GM12878 (cell line): Measurements from ENCODE around the gene EZH2. TPM values are rescaled to one million over a fixed set of nuclear protein-coding genes. Genes with fewer than 3 reads are reported as not detected.
A peak's percentile ranks its signal among the peaks of the same experiment; 100 is the strongest.

Experiments
- ATAC-seq: fragments of 200-7000 bp; cut with Tn5 transposase; 3 replicates; pipeline ENCODE4 v1.9.1; 2020; ENCODE audit warnings: mild to moderate bottlenecking, moderate library complexity
- BruUV-seq: library from RNA; stranded (reverse); fragments of 400-500 nt; replicated peaks from 2 replicates; lab custom pipeline; 2021; lab: Mats Ljungman, UMichigan
- CTCF ChIA-PET: fragments of 300-600 bp; sonication (Branson Sonifier 250); formaldehyde crosslinking; extraction: SDS; loops from one replicate; lab custom pipeline; 2021; ENCODE audit warnings: inconsistent platforms; lab: Yijun Ruan, JAX
- POLR2A ChIA-PET: fragments of 350-600 bp; formaldehyde crosslinking; extraction: SDS; loops from one replicate; lab custom pipeline; 2021; ENCODE audit warnings: inconsistent platforms; lab: Charles Lee
- RAD21 ChIA-PET: fragments of 300-600 bp; sonication (Branson Sonifier 250); formaldehyde crosslinking; loops from one replicate; lab custom pipeline; 2023; ENCODE audit warnings: antibody characterized with exemption; ENCODE audit not compliant: unreplicated experiment; lab: Charles Lee
- SMC1A ChIA-PET: fragments of 300-600 bp; sonication (Branson Sonifier 250); formaldehyde crosslinking; loops from one replicate; lab custom pipeline; 2023; ENCODE audit not compliant: unreplicated experiment, uncharacterized antibody; lab: Charles Lee
- DNase-seq: peaks from one replicate; pipeline ENCODE4 v3.0.0-alpha.2; 2011; ENCODE audit warnings: low read depth, low spot score
- FAIRE-seq: peaks from 3 replicates; lab custom pipeline; 2011; peaks lifted over from hg19 to GRCh38; lab: Jason Lieb, UNC
- H2AFZ ChIP-seq: 2 replicates; pipeline ENCODE4 v1.6.0; 2011; ENCODE audit warnings: low read depth, low read length, control low read depth; ENCODE audit not compliant: control insufficient read depth
- H3K27ac ChIP-seq: 2 replicates; pipeline ENCODE4 v1.5.1; 2011; ENCODE audit warnings: control low read depth; ENCODE audit not compliant: control insufficient read depth, insufficient read depth
- H3K27me3 ChIP-seq, 2 experiments: replicated peaks in 1 of 2; 2 replicates each; pipeline versions ENCODE4 v1.6.0 to v1.6.1; 2011; ENCODE audit warnings: low read length in 1 of 2; ENCODE audit not compliant: control insufficient read depth in 2 of 2, insufficient read depth in 2 of 2
- H3K36me3 ChIP-seq, 2 experiments: 2 replicates each; pipeline ENCODE4 v1.5.1; 2011; ENCODE audit warnings: low read length in 1 of 2; ENCODE audit not compliant: control insufficient read depth in 2 of 2, insufficient read depth in 2 of 2
- H3K4me1 ChIP-seq: 2 replicates; pipeline ENCODE4 v1.6.1; 2011; ENCODE audit warnings: mild to moderate bottlenecking, low read length, moderate library complexity, mixed read lengths; ENCODE audit not compliant: control insufficient read depth, insufficient read depth
- H3K4me2 ChIP-seq: 2 replicates; pipeline ENCODE4 v1.6.0; 2011; ENCODE audit warnings: control low read depth; ENCODE audit not compliant: control insufficient read depth, insufficient read depth
- H3K4me3 ChIP-seq: fragments of 200-600 bp; sonication (generic); 2 replicates; pipeline ENCODE4 v1.5.1; 2016
- H3K79me2 ChIP-seq: 2 replicates; pipeline ENCODE4 v1.6.0; 2011; ENCODE audit warnings: low read length; ENCODE audit not compliant: control insufficient read depth, insufficient read depth
- H3K9ac ChIP-seq: 2 replicates; pipeline ENCODE4 v1.8.0; 2011; ENCODE audit warnings: low read length, control low read depth, mixed read lengths; ENCODE audit not compliant: control insufficient read depth, insufficient read depth
- H3K9me3 ChIP-seq: replicated peaks from 3 replicates; pipeline ENCODE4 v1.5.1; 2011; ENCODE audit warnings: mild to moderate bottlenecking, low read length; ENCODE audit not compliant: control insufficient read depth, insufficient read depth
- H4K20me1 ChIP-seq: 2 replicates; pipeline ENCODE4 v1.6.0; 2011; ENCODE audit not compliant: control insufficient read depth, insufficient read depth
- MYC ChIP-seq: IDR thresholded peaks from 2 replicates; pipeline ENCODE4 v1.6.1; 2011; ENCODE audit warnings: mild to moderate bottlenecking, low read length, moderate library complexity, inconsistent platforms; ENCODE audit not compliant: insufficient read depth, insufficient replicate concordance, insufficient read length, severe bottlenecking
- NFYB ChIP-seq: IDR thresholded peaks from 2 replicates; pipeline ENCODE4 v1.6.1; 2011; ENCODE audit warnings: low read depth, mild to moderate bottlenecking, low read length, improper control_type of control experiment, moderate library complexity; ENCODE audit not compliant: insufficient read depth
- POLR2A ChIP-seq: IDR thresholded peaks from 2 replicates; pipeline ENCODE4 v1.6.1; 2011; ENCODE audit warnings: low read depth, mild to moderate bottlenecking, low read length
- RB1 ChIP-seq: fragments of 450-650 bp; formaldehyde crosslinking; IDR thresholded peaks from 2 replicates; pipeline ENCODE4 v1.6.1; 2017; ENCODE audit warnings: mild to moderate bottlenecking, borderline replicate concordance
- RCOR1 ChIP-seq: conservative IDR thresholded peaks from 2 replicates; pipeline ENCODE4 v1.6.1; 2012; ENCODE audit warnings: low read depth, low read length, improper control_type of control experiment
- WGBS: methylation state at CpG from one replicate; pipeline ENCODE4 v1.1.6; 2016; ENCODE audit warnings: low lambda C conversion rate; ENCODE audit not compliant: insufficient replicate concordance, insufficient coverage; ENCODE audit errors: missing lambda C conversion rate; 5-methylcytosine and 5-hydroxymethylcytosine counted together
- in situ Hi-C: fragments of 300-500 bp; cut with MboI; formaldehyde crosslinking; loops from 9 replicates; pipeline ENCODE4 v1.14.3; 2018; ENCODE audit warnings: mixed read lengths
- intact Hi-C: fragments of 100-400 bp; cut with micrococcal nuclease; formaldehyde crosslinking; loops from one replicate; pipeline ENCODE4 v1.14.2; 2022; ENCODE audit not compliant: unreplicated experiment
- polyA plus RNA-seq, 11 experiments: library from polyadenylated mRNA; depleted of rRNA in 4 of 11; unstranded in 6 of 11; stranded (reverse) in 5 of 11; fragments of >200 nt; fragmentation: Nextera tagmentation in 4 of 11; fragmentation: Illumina TruSeq in 1 of 11; extraction: Ambion mirVana in 4 of 11; extraction: Trizol in 1 of 11; gene quantifications; 1 replicate in 1 of 11; 2 replicates in 10 of 11; pipeline versions ENCODE4 v1.2.1 to v1.2.3, GENCODE V29; 2011 to 2016; ENCODE audit warnings: inconsistent platforms in 2 of 11, missing spikeins in 2 of 11, low read depth in 1 of 11
- total RNA-seq, 4 experiments: library from RNA; depleted of rRNA in 3 of 4; stranded (reverse); fragments of >200 nt in 3 of 4; fragmentation: Illumina TruSeq in 1 of 4; extraction: Trizol in 1 of 4; gene quantifications; 2 replicates each; pipeline versions ENCODE4 v1.2.1 to v1.2.3, GENCODE V29; 2013 to 2021
- TF ChIP-seq, protein P1 (sequence below): fragments of 450-650 bp; IDR thresholded peaks from 2 replicates; pipeline ENCODE4 v1.6.1; 2017; ENCODE audit warnings: mild to moderate bottlenecking
- TF ChIP-seq, protein P2 (sequence below): fragments of 450-650 bp; formaldehyde crosslinking; IDR thresholded peaks from 2 replicates; pipeline ENCODE4 v1.4.0; 2022; ENCODE audit warnings: mild to moderate bottlenecking, moderate library complexity
- TF ChIP-seq, protein P3 (sequence below): IDR thresholded peaks from 2 replicates; pipeline ENCODE4 v1.6.1; 2012; ENCODE audit warnings: low read depth, low read length, improper control_type of control experiment

Gene EZH2
- total and polyA plus RNA-seq, 10 of the 15 experiments (the other 5 are each of a cell fraction or from before 2014, with no cell fraction given) = 19.4 to 69.6 (median 40.8) TPM

DNA sequence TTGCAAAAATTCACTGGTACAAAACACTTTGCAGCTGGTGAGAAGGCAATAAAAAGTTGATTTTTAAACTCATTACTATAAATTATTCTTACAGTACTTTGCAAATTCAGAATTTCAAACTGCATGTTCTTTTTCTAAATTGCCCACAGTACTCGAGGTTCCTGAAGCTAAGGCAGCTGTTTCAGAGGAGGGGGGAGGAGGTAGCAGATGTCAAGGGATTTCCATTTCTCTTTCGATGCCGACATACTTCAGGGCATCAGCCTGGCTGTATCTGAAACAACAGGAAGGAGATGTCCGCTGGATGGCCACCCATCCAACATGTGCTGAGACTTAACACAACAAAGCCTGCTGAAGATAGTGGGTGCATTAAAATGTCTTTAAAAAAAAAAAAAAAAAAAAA lies 76.7 kb downstream of the EZH2 start:
- Histone ChIP-seq H4K20me1 (no peaks in the 10 kb centered on the region), H2AFZ (no peak overlapping the region), H3K27ac (no peak overlapping the region), H3K36me3 (peaks cover 11 to 16% of the 10 kb centered on the region in 2 experiments; a peak in 3 of 4 replicates), H3K79me2 (no peaks in the 10 kb centered on the region)
- RAD21 ChIA-PET = no interaction called here
- ATAC-seq = no peak
- in situ Hi-C loops = no loop called here
- CTCF ChIA-PET = no interaction called here
- TF ChIP-seq NFYB (no peak), MYC (no peak), RB1 (no peak), RCOR1 (no peak)
- TF ChIP-seq, all 136 proteins: peak for 0
- H3K9ac ChIP-seq = no peak overlapping the region
- no peak overlapping the region for H3K4me3 ChIP-seq
- no peaks in the 10 kb centered on the region for H3K4me1 ChIP-seq
- 83% methylated on average over 4 of the region's 4 CpGs for WGBS
- DNase-seq = no peak
- intact Hi-C loops = loop anchor here (10.0 kb wide), 1 partner anchor 157 kb away; no protein-coding TSS in a partner anchor
- H3K27me3 ChIP-seq = no peaks in the 10 kb centered on the region
- no peaks in the 10 kb centered on the region for H3K9me3 ChIP-seq
- H3K4me2 ChIP-seq = no peak overlapping the region
- no peak for FAIRE-seq
- no TSS peak for BruUV-seq
- ChIA-PET SMC1A (no interaction called here), POLR2A (no interaction called here)

DNA sequence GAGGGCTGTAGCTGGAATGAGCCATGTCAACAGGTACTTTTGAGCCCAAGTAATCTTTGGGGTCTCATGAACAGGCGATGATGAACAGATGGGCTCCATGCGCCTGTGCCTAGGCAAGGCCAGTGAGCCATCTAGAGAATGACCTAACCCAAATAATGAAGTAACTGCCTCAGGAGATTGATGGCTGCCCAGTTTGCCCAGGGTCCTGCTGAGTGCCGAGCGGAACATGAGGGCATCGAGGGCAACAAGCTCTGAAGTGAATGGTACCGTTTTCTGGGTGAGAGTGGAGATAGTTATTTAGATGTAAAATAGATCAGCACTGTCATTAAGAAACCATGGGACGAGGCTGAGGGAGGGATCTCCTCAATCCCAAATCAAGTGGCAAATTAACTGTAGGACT lies 77.9 kb downstream of the EZH2 start:
- ChIA-PET SMC1A (interaction anchor here (0.6 to 1.0 kb wide), 2 partner anchors 9 to 107 kb away, joined by 3 read pairs; no protein-coding TSS in a partner anchor), CTCF (interaction anchor here (0.6 to 1.9 kb wide), 3 partner anchors 10 to 504 kb away, joined by 3 to 5 read pairs (median 3); no protein-coding TSS in a partner anchor), RAD21 (no interaction called here), POLR2A (interaction anchor here (1.0 kb wide), 1 partner anchor 11 kb away, joined by 3 read pairs; no protein-coding TSS in a partner anchor)
- Histone ChIP-seq H3K27ac (no peak overlapping the region), H2AFZ (no peak overlapping the region), H3K27me3 (no peaks in the 10 kb centered on the region), H3K4me2 (no peak overlapping the region), H3K9me3 (no peaks in the 10 kb centered on the region), H3K9ac (no peak overlapping the region), H3K4me3 (no peak overlapping the region), H3K36me3 (peaks cover 10 to 14% of the 10 kb centered on the region in 2 experiments; a peak in 3 of 4 replicates), H4K20me1 (no peaks in the 10 kb centered on the region), H3K79me2 (no peaks in the 10 kb centered on the region), H3K4me1 (no peaks in the 10 kb centered on the region)
- in situ Hi-C loops (no loop called here), intact Hi-C loops (loop anchor here (10.0 kb wide), 1 partner anchor 159 kb away; no protein-coding TSS in a partner anchor)
- DNase-seq (no peak), FAIRE-seq (no peak), ATAC-seq (no peak)
- BruUV-seq = no TSS peak
- WGBS = 93% methylated on average over 7 of the region's 7 CpGs
- TF ChIP-seq, protein P1, sequence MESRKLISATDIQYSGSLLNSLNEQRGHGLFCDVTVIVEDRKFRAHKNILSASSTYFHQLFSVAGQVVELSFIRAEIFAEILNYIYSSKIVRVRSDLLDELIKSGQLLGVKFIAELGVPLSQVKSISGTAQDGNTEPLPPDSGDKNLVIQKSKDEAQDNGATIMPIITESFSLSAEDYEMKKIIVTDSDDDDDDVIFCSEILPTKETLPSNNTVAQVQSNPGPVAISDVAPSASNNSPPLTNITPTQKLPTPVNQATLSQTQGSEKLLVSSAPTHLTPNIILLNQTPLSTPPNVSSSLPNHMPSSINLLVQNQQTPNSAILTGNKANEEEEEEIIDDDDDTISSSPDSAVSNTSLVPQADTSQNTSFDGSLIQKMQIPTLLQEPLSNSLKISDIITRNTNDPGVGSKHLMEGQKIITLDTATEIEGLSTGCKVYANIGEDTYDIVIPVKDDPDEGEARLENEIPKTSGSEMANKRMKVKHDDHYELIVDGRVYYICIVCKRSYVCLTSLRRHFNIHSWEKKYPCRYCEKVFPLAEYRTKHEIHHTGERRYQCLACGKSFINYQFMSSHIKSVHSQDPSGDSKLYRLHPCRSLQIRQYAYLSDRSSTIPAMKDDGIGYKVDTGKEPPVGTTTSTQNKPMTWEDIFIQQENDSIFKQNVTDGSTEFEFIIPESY = no peak
- 0 out of 2 replicates have a peak, but pooled peaks have one; percentile 43 for TF ChIP-seq POLR2A
- TF ChIP-seq, protein P2, sequence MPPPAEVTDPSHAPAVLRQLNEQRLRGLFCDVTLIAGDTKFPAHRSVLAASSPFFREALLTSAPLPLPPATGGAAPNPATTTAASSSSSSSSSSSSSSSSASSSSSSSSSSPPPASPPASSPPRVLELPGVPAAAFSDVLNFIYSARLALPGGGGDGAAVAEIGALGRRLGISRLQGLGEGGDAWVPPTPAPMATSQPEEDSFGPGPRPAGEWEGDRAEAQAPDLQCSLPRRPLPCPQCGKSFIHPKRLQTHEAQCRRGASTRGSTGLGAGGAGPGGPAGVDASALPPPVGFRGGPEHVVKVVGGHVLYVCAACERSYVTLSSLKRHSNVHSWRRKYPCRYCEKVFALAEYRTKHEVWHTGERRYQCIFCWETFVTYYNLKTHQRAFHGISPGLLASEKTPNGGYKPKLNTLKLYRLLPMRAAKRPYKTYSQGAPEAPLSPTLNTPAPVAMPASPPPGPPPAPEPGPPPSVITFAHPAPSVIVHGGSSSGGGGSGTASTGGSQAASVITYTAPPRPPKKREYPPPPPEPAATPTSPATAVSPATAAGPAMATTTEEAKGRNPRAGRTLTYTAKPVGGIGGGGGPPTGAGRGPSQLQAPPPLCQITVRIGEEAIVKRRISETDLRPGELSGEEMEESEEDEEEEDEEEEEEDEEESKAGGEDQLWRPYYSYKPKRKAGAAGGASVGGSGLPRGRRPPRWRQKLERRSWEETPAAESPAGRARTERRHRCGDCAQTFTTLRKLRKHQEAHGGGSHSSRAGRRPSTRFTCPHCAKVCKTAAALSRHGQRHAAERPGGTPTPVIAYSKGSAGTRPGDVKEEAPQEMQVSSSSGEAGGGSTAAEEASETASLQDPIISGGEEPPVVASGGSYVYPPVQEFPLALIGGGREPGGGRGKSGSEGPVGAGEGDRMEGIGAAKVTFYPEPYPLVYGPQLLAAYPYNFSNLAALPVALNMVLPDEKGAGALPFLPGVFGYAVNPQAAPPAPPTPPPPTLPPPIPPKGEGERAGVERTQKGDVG (CRISPR knock-in tag) = no peak
- TF ChIP-seq, protein P3, sequence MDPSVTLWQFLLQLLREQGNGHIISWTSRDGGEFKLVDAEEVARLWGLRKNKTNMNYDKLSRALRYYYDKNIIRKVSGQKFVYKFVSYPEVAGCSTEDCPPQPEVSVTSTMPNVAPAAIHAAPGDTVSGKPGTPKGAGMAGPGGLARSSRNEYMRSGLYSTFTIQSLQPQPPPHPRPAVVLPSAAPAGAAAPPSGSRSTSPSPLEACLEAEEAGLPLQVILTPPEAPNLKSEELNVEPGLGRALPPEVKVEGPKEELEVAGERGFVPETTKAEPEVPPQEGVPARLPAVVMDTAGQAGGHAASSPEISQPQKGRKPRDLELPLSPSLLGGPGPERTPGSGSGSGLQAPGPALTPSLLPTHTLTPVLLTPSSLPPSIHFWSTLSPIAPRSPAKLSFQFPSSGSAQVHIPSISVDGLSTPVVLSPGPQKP = no peak
